ENCODE results near the gene FOSL1. TPM values are rescaled to one million over a fixed set of nuclear protein-coding genes. Genes with fewer than 3 reads are reported as not detected.

Gene FOSL1
- total RNA-seq, result 4.4 and 5.0 TPM in 2 replicates

DNA sequence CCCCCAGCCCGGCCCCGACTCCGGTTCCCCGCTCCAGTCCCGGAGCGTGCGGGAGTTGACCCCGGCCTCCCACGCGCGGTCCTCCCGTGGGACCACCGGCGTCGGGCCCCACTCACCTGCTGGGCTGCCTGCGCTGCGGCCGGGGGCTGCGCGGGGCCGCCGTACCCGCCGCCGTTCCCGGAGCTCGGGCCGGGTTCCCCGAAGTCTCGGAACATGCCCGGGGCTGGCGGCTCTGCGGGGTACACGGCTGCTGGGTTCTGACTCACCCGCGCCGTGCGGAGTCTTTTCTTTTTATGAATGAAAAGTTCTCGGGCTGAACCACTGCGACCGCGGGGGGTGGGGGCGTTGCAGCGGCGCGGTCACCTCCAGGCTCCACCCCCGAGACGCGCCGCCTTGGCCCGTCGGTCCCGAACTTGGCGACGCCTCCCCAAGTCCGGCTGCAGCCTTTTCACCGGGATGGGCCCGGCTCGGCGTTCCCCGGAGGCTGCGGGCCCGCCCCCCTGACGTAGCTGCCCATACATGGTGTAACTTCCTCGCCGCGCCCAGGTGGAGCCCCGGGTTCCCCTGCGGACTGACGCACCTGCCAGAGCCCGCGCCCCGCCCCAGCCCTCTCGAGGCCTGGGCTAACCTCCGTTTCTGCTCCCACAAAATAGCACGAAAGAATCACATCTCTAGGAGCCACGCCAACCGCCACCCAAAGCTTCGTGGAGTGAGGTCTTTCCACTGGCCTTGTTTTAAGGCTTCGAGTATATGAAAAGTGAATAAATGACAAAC is at the start of gene FOSL1:
Gene FOSL1, minus strand, starts transcription at position 264 of the 774 bp plus-strand sequence. Its CDS starts 49 bp downstream, at position 215.

DNA sequence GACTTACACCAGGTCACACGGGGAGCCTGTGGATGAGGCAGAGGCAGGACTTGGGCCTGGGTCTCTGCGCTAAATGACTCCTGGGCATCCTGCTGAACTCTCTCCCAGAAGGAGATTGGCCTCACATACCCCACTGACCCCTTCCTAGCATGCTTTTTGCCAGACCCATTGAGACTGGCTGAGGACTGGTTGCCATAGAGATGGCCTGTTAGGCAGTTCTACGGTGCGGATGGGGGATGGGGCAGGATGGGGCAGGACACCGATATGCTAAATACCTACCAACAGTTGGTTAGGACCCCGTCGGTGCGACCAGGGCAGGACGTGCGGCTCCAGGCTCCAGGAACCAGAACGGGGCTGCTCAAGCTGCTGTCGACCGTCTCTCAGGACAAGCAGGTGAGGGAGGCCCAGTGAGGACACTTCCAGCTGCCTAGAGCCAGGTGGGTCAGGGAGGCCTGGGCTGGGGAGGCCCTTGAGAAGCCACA is 45.3 kb upstream of the FOSL1 start, which contains the start of gene TSGA10IP:
Gene TSGA10IP, plus strand, starts transcription at position 51 of the 482 bp plus-strand sequence. Its CDS starts 196 bp downstream, at position 247.

GRCh38 chr11:65919141-65919572 is 19.0 kb upstream of the FOSL1 start, which contains the start of gene DRAP1:
Gene DRAP1 (plus strand): TSS chr11:65919426. CDS start chr11:65919502, 76 bp downstream.

GRCh38 chr11:65918211-65919140 is 18.3 kb upstream of the FOSL1 start, which contains the start of gene C11orf68:
Gene C11orf68 (minus strand): TSS chr11:65919062. CDS start chr11:65919031, 31 bp downstream.

GRCh38 chr11:65890324-65891218 is 9.6 kb downstream of the FOSL1 start, which contains the start of gene CCDC85B:
Gene CCDC85B (plus strand): TSS chr11:65890673. CDS start chr11:65890784, 111 bp downstream.

GRCh38 chr11:65888163-65888814 is 11.9 kb downstream of the FOSL1 start, which contains the start of gene FIBP:
Gene FIBP (minus strand): TSS chr11:65888471. CDS start chr11:65888418, 53 bp downstream.

GRCh38 chr11:65879617-65880016 is 20.6 kb downstream of the FOSL1 start, which contains the start of gene CTSW:
Gene CTSW (plus strand): TSS chr11:65879837. CDS start chr11:65879855, 18 bp downstream.

DNA sequence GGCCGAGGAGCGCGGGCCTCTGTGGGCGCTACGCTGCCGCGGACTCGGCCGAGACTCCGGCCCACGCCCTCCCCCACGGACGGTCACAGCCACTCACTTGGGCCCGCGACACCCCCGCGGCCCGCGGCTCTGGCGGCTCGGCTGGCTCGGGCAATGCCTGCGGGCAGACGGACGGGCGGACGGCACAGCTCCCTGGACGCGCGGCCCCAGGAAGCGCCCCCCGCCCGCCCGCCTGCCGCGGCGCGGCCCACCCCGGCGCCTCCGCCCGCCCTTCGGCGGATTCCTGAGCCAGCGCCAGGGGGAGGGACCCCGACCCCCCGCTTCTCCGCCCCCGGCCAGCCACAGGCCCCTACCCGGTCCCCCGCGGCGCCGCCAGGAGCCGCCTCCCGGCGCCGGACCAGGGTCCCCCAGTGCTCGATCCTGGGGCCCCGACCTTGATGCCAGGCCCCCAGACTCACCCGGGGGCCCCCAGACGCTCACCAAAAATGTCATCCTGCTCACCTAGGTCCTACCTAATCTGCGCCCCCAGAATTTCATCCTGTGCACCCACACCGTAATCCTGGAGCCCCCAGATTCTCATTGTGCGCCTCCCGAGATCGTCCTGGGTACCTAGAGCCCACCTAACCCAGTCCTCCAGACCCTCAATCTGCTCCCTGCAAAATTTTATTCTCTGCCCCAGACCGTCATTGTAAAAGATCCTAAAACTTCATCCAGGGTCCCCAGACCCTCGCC is 27.4 kb downstream of the FOSL1 start, which contains the start of gene EFEMP2:
Gene EFEMP2, minus strand, starts transcription at position 215 of the 732 bp plus-strand sequence. CDS start 446 bp downstream, outside the sequence.

DNA sequence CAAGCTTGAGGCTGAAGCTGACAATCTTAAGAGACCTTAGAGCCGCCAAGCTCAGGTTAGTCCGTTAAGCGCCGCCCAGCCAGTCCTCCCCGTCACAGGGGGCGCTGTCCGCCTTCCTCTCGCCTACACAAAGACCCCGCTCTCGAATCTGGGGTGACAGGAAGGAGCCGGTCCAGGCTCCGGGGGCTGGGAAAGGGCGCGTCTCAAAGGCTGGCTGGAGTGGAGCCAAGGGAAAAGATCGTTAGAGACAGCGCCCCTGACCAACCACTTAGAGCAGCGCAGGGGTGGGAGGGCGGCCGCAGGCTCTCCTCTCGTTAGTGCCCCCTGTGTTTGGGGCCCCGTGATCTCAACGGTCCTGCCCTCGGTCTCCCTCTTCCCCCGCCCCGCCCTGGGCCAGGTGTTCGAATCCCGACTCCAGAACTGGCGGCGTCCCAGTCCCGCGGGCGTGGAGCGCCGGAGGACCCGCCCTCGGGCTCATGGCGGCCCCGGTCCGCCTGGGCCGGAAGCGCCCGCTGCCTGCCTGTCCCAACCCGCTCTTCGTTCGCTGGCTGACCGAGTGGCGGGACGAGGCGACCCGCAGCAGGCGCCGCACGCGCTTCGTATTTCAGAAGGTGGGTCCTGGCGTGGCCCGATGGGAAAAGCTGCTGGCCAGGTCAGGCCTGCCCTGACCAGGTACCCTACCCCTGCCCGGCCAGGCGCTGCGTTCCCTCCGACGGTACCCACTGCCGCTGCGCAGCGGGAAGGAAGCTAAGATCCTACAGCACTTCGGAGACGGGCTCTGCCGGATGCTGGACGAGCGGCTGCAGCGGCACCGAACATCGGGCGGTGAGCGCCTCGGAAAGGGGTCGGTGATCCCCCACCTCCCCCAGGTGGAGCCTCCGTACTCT is 39.7 kb downstream of the FOSL1 start, which contains the start of gene MUS81:
Gene MUS81, plus strand, starts transcription at position 156 of the 887 bp plus-strand sequence. Its CDS starts 321 bp downstream, at position 477.

DNA sequence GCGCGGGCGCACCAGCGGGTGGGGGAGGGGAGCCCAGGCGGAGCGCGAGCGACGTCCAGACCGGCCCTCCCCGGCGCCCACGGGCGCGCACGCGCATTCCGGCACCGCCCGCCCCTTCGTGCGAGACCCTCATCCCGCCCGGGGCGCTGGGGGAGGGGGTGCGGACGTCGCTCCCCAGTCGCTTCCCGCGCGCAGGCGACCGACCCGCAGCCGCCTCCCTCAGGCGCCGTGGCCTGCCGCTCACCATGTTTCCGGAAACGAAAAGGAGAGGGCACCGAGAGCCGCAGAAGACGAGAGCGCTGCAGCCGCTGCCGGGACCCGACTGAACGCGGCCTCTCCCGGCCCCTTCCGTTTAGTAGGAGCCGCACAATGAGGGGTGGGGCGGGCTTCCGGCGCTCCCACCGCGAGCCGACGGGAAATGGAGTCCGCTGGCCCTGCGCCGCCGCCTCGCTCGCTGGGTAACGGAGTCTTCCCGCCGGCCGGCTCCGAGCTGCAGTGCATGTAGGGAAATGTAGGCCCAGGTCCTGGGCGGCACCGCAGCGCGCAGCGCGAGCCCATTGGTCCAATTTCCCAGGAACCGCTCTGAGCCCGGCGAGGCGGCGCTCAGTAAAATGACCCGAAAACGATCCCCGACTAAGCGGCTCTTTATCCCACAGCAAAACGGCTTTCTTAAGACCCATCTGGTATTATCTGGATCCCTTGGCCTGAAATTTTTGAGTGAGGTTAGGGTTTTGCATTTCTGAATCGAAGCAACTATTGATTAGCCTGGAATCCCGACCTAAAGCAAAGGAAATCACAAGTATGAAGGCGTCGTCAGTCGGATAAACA is 42.1 kb downstream of the FOSL1 start, which contains the start of gene CFL1:
Gene CFL1, minus strand, starts transcription at position 328 of the 828 bp plus-strand sequence. Its CDS starts 81 bp downstream, at position 247.

Other genes with a start within 250 kb of the FOSL1 start
- 13.0 and 26.4 TPM in 2 replicates for gene RELA, start 237.5 kb downstream of the FOSL1 start, total RNA-seq
- gene KAT5, start 188.1 kb downstream of the FOSL1 start, total RNA-seq, result 35.3 and 41.9 TPM in 2 replicates
- gene RNASEH2C, start 179.6 kb downstream of the FOSL1 start, total RNA-seq, result 34.2 and 37.3 TPM in 2 replicates
- gene AP5B1, start 119.4 kb downstream of the FOSL1 start, total RNA-seq, result 5.5 and 8.5 TPM in 2 replicates
- gene OVOL1, start 113.3 kb downstream of the FOSL1 start, total RNA-seq, result not detected in 2 replicates
- under 0.01 and 0.50 TPM in 2 replicates for gene SNX32, start 66.4 kb downstream of the FOSL1 start, total RNA-seq
- 1,281 and 2,304 TPM in 2 replicates for gene CFL1, start 42.2 kb downstream of the FOSL1 start, total RNA-seq
- gene MUS81, start 40.0 kb downstream of the FOSL1 start, total RNA-seq, result 45.2 and 48.9 TPM in 2 replicates
- 11.2 and 26.1 TPM in 2 replicates for gene EFEMP2, start 27.6 kb downstream of the FOSL1 start, total RNA-seq
- under 0.01 TPM in 1 of 2 replicates, not detected in the other for gene CTSW, start 20.6 kb downstream of the FOSL1 start, total RNA-seq
- 146 and 161 TPM in 2 replicates for gene FIBP, start 11.9 kb downstream of the FOSL1 start, total RNA-seq
- 50.0 and 94.9 TPM in 2 replicates for gene CCDC85B, start 9.7 kb downstream of the FOSL1 start, total RNA-seq
- 12.1 and 18.9 TPM in 2 replicates for gene C11orf68, start 18.7 kb upstream of the FOSL1 start, total RNA-seq
- 104 and 157 TPM in 2 replicates for gene DRAP1, start 19.0 kb upstream of the FOSL1 start, total RNA-seq
- gene TSGA10IP, start 45.1 kb upstream of the FOSL1 start, total RNA-seq, result not detected in 2 replicates
- gene SART1, start 61.3 kb upstream of the FOSL1 start, total RNA-seq, result 41.6 and 48.0 TPM in 2 replicates
- 24.6 and 46.3 TPM in 2 replicates for gene EIF1AD, start 101.8 kb upstream of the FOSL1 start, total RNA-seq
- gene BANF1, start 102.1 kb upstream of the FOSL1 start, total RNA-seq, result 11.6 and 16.4 TPM in 2 replicates
- gene CST6, start 111.6 kb upstream of the FOSL1 start, total RNA-seq, result 0.49 and 1.1 TPM in 2 replicates
- gene CATSPER1, start 126.1 kb upstream of the FOSL1 start, total RNA-seq, result 0.16 TPM in 1 of 2 replicates, not detected in the other
- 0.76 TPM in 1 of 2 replicates, not detected in the other for gene GAL3ST3, start 148.8 kb upstream of the FOSL1 start, total RNA-seq
- 74.0 and 88.3 TPM in 2 replicates for gene SF3B2, start 152.0 kb upstream of the FOSL1 start, total RNA-seq
- 12.8 and 50.9 TPM in 2 replicates for gene PACS1, start 169.9 kb upstream of the FOSL1 start, total RNA-seq